HepG2 (cell line): ENCODE measurements around the gene GJD3. TPM values are rescaled to one million over a fixed set of nuclear protein-coding genes. Genes with fewer than 3 reads are reported as not detected.
A peak's percentile ranks its signal among the peaks of the same experiment; 100 is the strongest.

Experiments
- ATF5 ChIP-seq: sonication (generic); formaldehyde crosslinking; IDR thresholded peaks from 2 replicates; pipeline ENCODE4 v1.4.0; 2020; ENCODE audit warnings: mild to moderate bottlenecking, low read depth, missing genetic modification reagents
- CHD4 ChIP-seq: fragments of 200-600 bp; sonication (generic); IDR thresholded peaks from 2 replicates; pipeline ENCODE4 v1.7.0; 2017; ENCODE audit warnings: mild to moderate bottlenecking, low read length, borderline replicate concordance
- FLYWCH1 ChIP-seq: sonication (generic); formaldehyde crosslinking; IDR thresholded peaks from 2 replicates; pipeline ENCODE4 v1.8.1; 2023; ENCODE audit warnings: mild to moderate bottlenecking, missing genetic modification reagents
- FOXK2 ChIP-seq: fragments of 450-650 bp; IDR thresholded peaks from 2 replicates; pipeline ENCODE4 v1.6.1; 2016
- HNRNPUL1 ChIP-seq: fragments of 200-400 bp; formaldehyde crosslinking; IDR thresholded peaks from 2 replicates; pipeline ENCODE4 v1.6.1; 2017; ENCODE audit warnings: low read depth, mild to moderate bottlenecking, low read length, moderate library complexity
- HOXA5 ChIP-seq: sonication (generic); formaldehyde crosslinking; IDR thresholded peaks from 2 replicates; pipeline ENCODE4 v1.4.0; 2020; ENCODE audit warnings: missing genetic modification reagents
- HOXA9 ChIP-seq: sonication (generic); formaldehyde crosslinking; IDR thresholded peaks from 2 replicates; pipeline ENCODE4 v1.8.1; 2022; ENCODE audit warnings: missing genetic modification reagents, mild to moderate bottlenecking, moderate library complexity, borderline replicate concordance
- IKZF4 ChIP-seq: sonication (generic); formaldehyde crosslinking; IDR thresholded peaks from 2 replicates; pipeline ENCODE4 v1.5.1; 2020; ENCODE audit warnings: borderline replicate concordance, mild to moderate bottlenecking, low read depth, missing genetic modification reagents; ENCODE audit errors: not compliant biosample characterization
- IRF1 ChIP-seq: sonication (generic); formaldehyde crosslinking; IDR thresholded peaks from 2 replicates; pipeline ENCODE4 v1.4.0; 2020; ENCODE audit warnings: low read depth, mild to moderate bottlenecking, missing genetic modification reagents
- KLF16 ChIP-seq, 2 experiments: sonication (generic) in 1 of 2; formaldehyde crosslinking in 1 of 2; IDR thresholded peaks; 2 replicates each; pipeline versions ENCODE4 v1.6.1 to v1.8.0; 2016 to 2023; ENCODE audit warnings: missing genetic modification reagents in 2 of 2, missing compliant biosample characterization in 1 of 2
- MAX ChIP-seq: IDR thresholded peaks from 2 replicates; pipeline ENCODE4 v1.6.1; 2012; ENCODE audit warnings: inconsistent platforms
- NCOA2 ChIP-seq: sonication (generic); formaldehyde crosslinking; IDR thresholded peaks from 2 replicates; pipeline ENCODE4 v1.8.0; 2022; ENCODE audit warnings: inconsistent platforms
- NCOR1 ChIP-seq: fragments of 200-600 bp; sonication (generic); IDR thresholded peaks from 2 replicates; pipeline ENCODE4 v1.7.0; 2017; ENCODE audit warnings: antibody characterized with exemption, low read length, borderline replicate concordance
- RFX1 ChIP-seq: fragments of 450-650 bp; IDR thresholded peaks from 2 replicates; pipeline ENCODE4 v1.6.1; 2017
- ZBTB39 ChIP-seq: sonication (generic); formaldehyde crosslinking; IDR thresholded peaks from 2 replicates; pipeline ENCODE4 v1.5.0; 2020; ENCODE audit warnings: missing genetic modification reagents
- ZNF180 ChIP-seq: sonication (generic); formaldehyde crosslinking; IDR thresholded peaks from 2 replicates; pipeline ENCODE4 v1.4.0; 2020; ENCODE audit warnings: low read depth, missing genetic modification reagents, borderline replicate concordance
- ZNF292 ChIP-seq: sonication (generic); formaldehyde crosslinking; IDR thresholded peaks from 2 replicates; pipeline ENCODE4 v1.8.1; 2022; ENCODE audit warnings: mild to moderate bottlenecking, low read depth, missing genetic modification reagents, borderline replicate concordance
- ZNF446 ChIP-seq: sonication (generic); formaldehyde crosslinking; IDR thresholded peaks from 2 replicates; pipeline ENCODE4 v1.5.0; 2020; ENCODE audit warnings: mild to moderate bottlenecking, missing genetic modification reagents
- ZNF687 ChIP-seq: sonication (generic); formaldehyde crosslinking; IDR thresholded peaks from 2 replicates; pipeline ENCODE4 v1.5.1; 2020; ENCODE audit warnings: mild to moderate bottlenecking, missing genetic modification reagents, moderate library complexity
- ZNF724P ChIP-seq: sonication (generic); formaldehyde crosslinking; IDR thresholded peaks from 2 replicates; pipeline ENCODE4 v1.8.0; 2022; ENCODE audit warnings: missing genetic modification reagents, borderline replicate concordance
- ZNF746 ChIP-seq: sonication (generic); formaldehyde crosslinking; IDR thresholded peaks from 2 replicates; pipeline ENCODE4 v1.8.0; 2022; ENCODE audit warnings: mild to moderate bottlenecking, missing genetic modification reagents
- ZSCAN31 ChIP-seq: sonication (generic); formaldehyde crosslinking; IDR thresholded peaks from 2 replicates; pipeline ENCODE4 v1.5.0; 2020; ENCODE audit warnings: low read depth, mild to moderate bottlenecking, missing genetic modification reagents
- polyA plus RNA-seq, 8 experiments: library from polyadenylated mRNA; depleted of rRNA in 3 of 8; stranded (reverse) in 7 of 8; unstranded in 1 of 8; fragments of >200 nt; fragmentation: Illumina TruSeq in 4 of 8; extraction: Trizol in 4 of 8; gene quantifications; 2 replicates each; pipeline versions ENCODE4 v1.2.1 to v1.2.3, GENCODE V29; 2011 to 2016; ENCODE audit warnings: low read depth in 4 of 8, missing spikeins in 1 of 8, mixed read lengths in 1 of 8; ENCODE audit not compliant: insufficient read depth in 1 of 8
- total RNA-seq, 5 experiments: library from RNA; depleted of rRNA; stranded (reverse); fragments of >200 nt; fragmentation: Illumina TruSeq; extraction: Trizol; gene quantifications; 2 replicates each; pipeline ENCODE4 v1.2.3, GENCODE V29; 2016; ENCODE audit warnings: low read depth in 1 of 5

Gene GJD3
- total and polyA plus RNA-seq, 2 of the 13 experiments (the other 11 are each of a cell fraction or from before 2014, with no cell fraction given) = not detected

- peak; percentile 88 for TF ChIP-seq ZNF687 (CRISPR knock-in tag)
- no peak for TF ChIP-seq ZNF292
- TF ChIP-seq FOXK2 = no peak
- TF ChIP-seq ZSCAN31 (CRISPR knock-in tag) = no peak
- TF ChIP-seq IRF1 (CRISPR knock-in tag) = no peak
- TF ChIP-seq HOXA5 (CRISPR knock-in tag) = no peak
- TF ChIP-seq ZNF180 = no peak
- TF ChIP-seq HNRNPUL1 = no peak
- no peak for TF ChIP-seq RFX1
- TF ChIP-seq IKZF4 (CRISPR knock-in tag) = no peak
- TF ChIP-seq FLYWCH1 (CRISPR knock-in tag) = no peak
- TF ChIP-seq ZBTB39 (CRISPR knock-in tag) = no peak
- no peak for TF ChIP-seq ATF5 (CRISPR knock-in tag)
- TF ChIP-seq NCOR1 = no peak
- no peak for TF ChIP-seq ZNF724P (CRISPR knock-in tag)
- no peak for TF ChIP-seq ZNF746 (CRISPR knock-in tag)
- TF ChIP-seq ZNF446 (CRISPR knock-in tag) = no peak
- TF ChIP-seq NCOA2 (CRISPR knock-in tag) = no peak
- TF ChIP-seq KLF16 (CRISPR knock-in tag; IDR thresholded peaks at IDR 0.05) = no peak
- peak; percentile 62; the same call in 1 of the 2 replicates for TF ChIP-seq MAX
- no peak for TF ChIP-seq HOXA9 (CRISPR knock-in tag)
- no peak for TF ChIP-seq CHD4
Measured at GRCh38 chr17:40331743-40332641, 32.5 kb downstream of the GJD3 start (continued).
